Mesenchymal stem cell (in vitro differentiated cells and primary cell): ENCODE results near the gene ADCK2.
"Not testable (repeated sequence)": the region's sequence is repeated elsewhere in the genome, so short reads cannot be mapped to it uniquely, and the experiment has no call there.

ENCODE experiments used
- DNase-seq: peaks from one replicate; pipeline ENCODE4 v3.0.0-alpha.2; 2013
- H2AFZ ChIP-seq: one replicate; pipeline ENCODE4 v1.6.1; 2013; ENCODE audit warnings: low read depth, mild to moderate bottlenecking, control low read depth, inconsistent platforms, low read length, moderate library complexity
- H2AK5ac ChIP-seq: 2 replicates; pipeline ENCODE4 v1.6.1; 2013; ENCODE audit warnings: low read length, moderate library complexity, mild to moderate bottlenecking, inconsistent platforms; ENCODE audit not compliant: severe bottlenecking
- H2BK120ac ChIP-seq: one replicate; pipeline ENCODE4 v1.6.1; 2013; ENCODE audit warnings: low read depth, mild to moderate bottlenecking, inconsistent platforms, low read length, moderate library complexity
- H2BK12ac ChIP-seq, 2 experiments: one replicate each; pipeline ENCODE4 v1.6.1; 2013; ENCODE audit warnings: inconsistent platforms in 2 of 2, low read length in 2 of 2, mild to moderate bottlenecking in 2 of 2, moderate library complexity in 2 of 2, control low read depth in 1 of 2
- H2BK15ac ChIP-seq: one replicate; pipeline ENCODE4 v1.6.1; 2013; ENCODE audit warnings: mild to moderate bottlenecking, low read depth, inconsistent platforms; ENCODE audit not compliant: poor library complexity, severe bottlenecking
- H2BK5ac ChIP-seq: 2 replicates; pipeline ENCODE4 v1.6.1; 2013; ENCODE audit warnings: low read depth, mild to moderate bottlenecking, low read length, control low read depth, inconsistent platforms; ENCODE audit not compliant: poor library complexity, severe bottlenecking
- H3K14ac ChIP-seq, 2 experiments: one replicate each; pipeline ENCODE4 v1.6.1; 2013; ENCODE audit warnings: inconsistent platforms in 2 of 2, low read length in 2 of 2, control low read depth in 1 of 2, mild to moderate bottlenecking in 1 of 2, moderate library complexity in 1 of 2
- H3K18ac ChIP-seq, 2 experiments: one replicate each; pipeline ENCODE4 v1.6.1; 2013; ENCODE audit warnings: inconsistent platforms in 2 of 2, low read length in 2 of 2, control low read depth in 1 of 2, low read depth in 1 of 2, mild to moderate bottlenecking in 1 of 2
- H3K23ac ChIP-seq, 2 experiments: one replicate each; pipeline ENCODE4 v1.6.1; 2013; ENCODE audit warnings: inconsistent platforms in 2 of 2, low read length in 2 of 2, mild to moderate bottlenecking in 2 of 2, moderate library complexity in 2 of 2, control low read depth in 1 of 2
- H3K27ac ChIP-seq: 2 replicates; pipeline ENCODE4 v1.5.1; 2013; ENCODE audit warnings: mild to moderate bottlenecking, moderate library complexity, low read length, control low read depth, inconsistent platforms; ENCODE audit not compliant: poor library complexity, severe bottlenecking
- H3K27me3 ChIP-seq, 2 experiments: 2 replicates each; pipeline versions ENCODE4 v1.6.1 to v1.7.0; 2013; ENCODE audit warnings: low read length in 2 of 2, mild to moderate bottlenecking in 2 of 2, moderate library complexity in 2 of 2, control low read depth in 1 of 2, inconsistent platforms in 1 of 2; ENCODE audit not compliant: control insufficient read depth in 1 of 2, insufficient read depth in 1 of 2
- H3K36me3 ChIP-seq, 2 experiments: 2 replicates each; pipeline versions ENCODE4 v1.6.1 to v1.7.0; 2013; ENCODE audit warnings: low read length in 2 of 2, control low read depth in 1 of 2, inconsistent platforms in 1 of 2, low read depth in 1 of 2, mild to moderate bottlenecking in 1 of 2; ENCODE audit not compliant: insufficient read depth in 2 of 2, control insufficient read depth in 1 of 2
- H3K4ac ChIP-seq, 2 experiments: one replicate each; pipeline ENCODE4 v1.6.1; 2013; ENCODE audit warnings: inconsistent platforms in 2 of 2, low read length in 2 of 2, mild to moderate bottlenecking in 2 of 2, moderate library complexity in 2 of 2, control low read depth in 1 of 2, low read depth in 1 of 2
- H3K4me1 ChIP-seq: 2 replicates; pipeline ENCODE4 v1.6.1; 2013; ENCODE audit warnings: low read depth, low read length, control low read depth; ENCODE audit not compliant: control insufficient read depth, insufficient read depth
- H3K4me2 ChIP-seq: 2 replicates; pipeline ENCODE4 v1.6.1; 2013; ENCODE audit warnings: low read length, mild to moderate bottlenecking, inconsistent platforms; ENCODE audit not compliant: poor library complexity, severe bottlenecking
- H3K4me3 ChIP-seq, 2 experiments: 2 replicates each; pipeline versions ENCODE4 v1.5.1 to v1.7.0; 2013; ENCODE audit warnings: low read length in 2 of 2, mild to moderate bottlenecking in 2 of 2, control low read depth in 1 of 2, low read depth in 1 of 2; ENCODE audit not compliant: insufficient read depth in 1 of 2
- H3K79me1 ChIP-seq: replicated peaks from 2 replicates; pipeline ENCODE4 v1.6.1; 2013; ENCODE audit warnings: mild to moderate bottlenecking, control low read depth, low read length, inconsistent platforms; ENCODE audit not compliant: poor library complexity, severe bottlenecking
- H3K9ac ChIP-seq: 2 replicates; pipeline ENCODE4 v1.7.0; 2013; ENCODE audit warnings: mild to moderate bottlenecking, low read length, moderate library complexity
- H3K9me3 ChIP-seq: 2 replicates; pipeline ENCODE4 v1.7.0; 2013; ENCODE audit warnings: mild to moderate bottlenecking, low read length; ENCODE audit not compliant: control insufficient read depth
- H4K8ac ChIP-seq: one replicate; pipeline ENCODE4 v1.6.1; 2013; ENCODE audit warnings: inconsistent platforms, mild to moderate bottlenecking, low read length, moderate library complexity
- H4K91ac ChIP-seq: one replicate; pipeline ENCODE4 v1.6.1; 2013; ENCODE audit warnings: mild to moderate bottlenecking, low read length, inconsistent platforms
- WGBS: methylation state at CpG from one replicate; pipeline ENCODE4 v1.1.7; 2013; ENCODE audit warnings: mixed read lengths; 5-methylcytosine and 5-hydroxymethylcytosine counted together

The ADCK2 gene

DNA sequence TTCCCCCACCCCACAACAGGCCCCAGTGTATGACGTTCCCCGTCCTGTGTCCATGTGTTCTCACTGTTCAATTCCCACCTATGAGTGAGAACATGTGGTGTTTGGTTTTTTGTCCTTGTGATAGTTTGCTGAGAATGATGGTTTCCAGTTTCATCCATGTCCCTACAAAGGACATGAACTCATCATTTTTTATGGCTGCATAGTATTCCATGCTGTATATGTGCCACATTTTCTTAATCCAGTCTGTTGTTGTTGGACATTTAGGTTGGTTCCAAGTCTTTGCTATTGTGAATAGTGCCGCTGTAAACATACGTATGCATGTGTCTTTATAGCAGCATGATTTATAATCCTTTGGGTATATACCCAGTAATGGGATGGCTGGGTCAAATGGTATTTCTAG, 36.0 kb downstream of the ADCK2 start:
- not testable (repeated sequence) for H2BK15ac ChIP-seq, DNase-seq, H4K91ac ChIP-seq, H4K8ac ChIP-seq, H3K9ac ChIP-seq, H3K4me1 ChIP-seq, H3K4ac ChIP-seq, H2AK5ac ChIP-seq, H2BK5ac ChIP-seq, H3K14ac ChIP-seq, H2BK120ac ChIP-seq, H2AFZ ChIP-seq, H3K27me3 ChIP-seq, H3K4me2 ChIP-seq, H3K18ac ChIP-seq, H3K23ac ChIP-seq, H3K79me1 ChIP-seq, H3K9me3 ChIP-seq, H3K4me3 ChIP-seq, H3K27ac ChIP-seq, H2BK12ac ChIP-seq
- H3K36me3 ChIP-seq = peaks cover 13 to 31% of the 10 kb centered on the region in 2 experiments
- no CpG with 5 or more reads among the region's 4 CpGs for WGBS

- not testable (repeated sequence) for H3K4me2 ChIP-seq, H3K18ac ChIP-seq, H3K4ac ChIP-seq, H3K27me3 ChIP-seq, H4K8ac ChIP-seq, H2AK5ac ChIP-seq, H2BK5ac ChIP-seq, DNase-seq, H2BK120ac ChIP-seq, H3K27ac ChIP-seq, H2BK12ac ChIP-seq, H2AFZ ChIP-seq, H3K4me3 ChIP-seq, H3K4me1 ChIP-seq, H4K91ac ChIP-seq, H3K9ac ChIP-seq, H3K14ac ChIP-seq, H3K79me1 ChIP-seq, H3K9me3 ChIP-seq, H2BK15ac ChIP-seq, H3K23ac ChIP-seq
- H3K36me3 ChIP-seq = peaks cover 8 to 11% of the 10 kb centered on the region in 2 experiments
Measured at GRCh38 chr7:140712392-140712791, 39.6 kb downstream of the ADCK2 start.

DNA sequence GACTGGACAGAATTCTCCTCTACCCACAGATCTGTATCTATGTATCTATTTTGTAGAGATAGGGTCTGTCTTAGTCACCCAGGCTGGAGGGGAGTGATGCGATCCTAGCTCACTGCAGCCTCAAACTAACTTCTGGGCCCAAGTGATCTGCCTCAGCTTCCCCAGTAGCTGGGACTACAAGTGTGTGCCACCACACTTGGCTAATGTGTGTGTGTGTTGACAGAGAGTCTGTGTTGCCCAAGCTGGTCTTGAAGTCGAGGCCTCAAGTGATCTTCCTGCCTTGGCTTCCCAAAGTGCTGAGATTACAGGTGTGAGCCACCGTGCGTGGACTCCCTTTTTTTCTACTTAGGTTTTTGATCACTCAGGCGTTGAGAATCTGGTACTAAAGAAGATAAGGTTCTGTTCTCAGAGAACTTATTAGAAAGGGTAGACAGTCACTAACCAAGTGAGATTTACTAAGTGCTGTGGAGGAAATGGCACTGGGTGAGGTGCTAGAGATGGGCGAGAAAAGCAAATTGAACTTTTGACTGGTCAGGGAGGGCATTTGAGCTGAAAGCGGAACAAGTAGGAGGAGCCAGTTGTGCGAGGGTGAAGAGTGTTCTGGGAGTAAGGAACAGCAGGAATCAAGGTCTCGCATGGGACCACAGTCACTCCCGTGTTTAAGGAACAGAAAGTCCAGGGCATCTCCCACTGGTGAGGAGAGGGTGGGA, 41.7 kb downstream of the ADCK2 start:
- Histone ChIP-seq H2AK5ac (no peak overlapping the region), H3K18ac (no peak overlapping the region), H2BK120ac (no peak overlapping the region), H2BK12ac (no peak overlapping the region), H4K91ac (no peak overlapping the region), H3K79me1 (peaks cover 3% of the 10 kb centered on the region), H3K27me3 (no peaks in the 10 kb centered on the region), H3K23ac (no peak overlapping the region), H3K9ac (no peak overlapping the region), H3K4ac (no peak overlapping the region), H2BK15ac (no peak overlapping the region), H3K9me3 (no peaks in the 10 kb centered on the region), H2BK5ac (no peak overlapping the region), H3K14ac (no peak overlapping the region), H3K4me3 (no peak overlapping the region), H3K4me1 (peaks cover 2% of the 10 kb centered on the region), H3K4me2 (no peak overlapping the region), H3K27ac (no peak overlapping the region), H4K8ac (no peak overlapping the region), H3K36me3 (peaks cover 8 to 11% of the 10 kb centered on the region in 2 experiments), H2AFZ (no peak overlapping the region)
- 95% methylated on average over 10 of the region's 10 CpGs for WGBS
- DNase-seq = no peak

DNA sequence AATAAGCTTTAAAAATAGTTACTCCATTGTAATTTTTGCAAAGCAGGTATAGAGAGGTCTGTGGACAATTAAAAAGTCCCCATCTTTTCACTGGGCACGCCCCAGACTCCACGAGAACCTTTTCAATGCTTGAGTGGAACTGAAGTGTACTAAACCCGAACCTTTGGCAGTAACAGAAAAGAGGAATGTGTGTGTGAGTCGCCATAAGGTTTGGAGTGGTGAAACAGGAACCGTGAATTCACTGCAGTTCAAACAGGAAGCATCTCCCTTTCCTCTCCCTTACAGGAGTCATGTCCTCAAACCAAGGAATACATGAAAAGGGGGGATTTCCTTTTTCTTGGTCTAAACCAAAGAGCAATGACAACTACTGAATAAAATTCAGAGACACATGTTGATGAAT, 47.0 kb downstream of the ADCK2 start:
- Histone ChIP-seq H3K9me3 (no peaks in the 10 kb centered on the region), H2AK5ac (no peak overlapping the region), H2BK120ac (no peak overlapping the region), H3K27me3 (no peaks in the 10 kb centered on the region), H2AFZ (no peak overlapping the region), H3K27ac (no peak overlapping the region), H3K4me3 (no peak overlapping the region), H3K9ac (no peak overlapping the region), H3K4me2 (no peak overlapping the region), H3K23ac (no peak overlapping the region), H3K4ac (no peak overlapping the region), H3K18ac (no peak overlapping the region), H3K14ac (no peak overlapping the region), H2BK15ac (no peak overlapping the region), H3K79me1 (peaks cover 10% of the 10 kb centered on the region), H4K8ac (no peak overlapping the region), H3K36me3 (peaks cover 4 to 18% of the 10 kb centered on the region in 2 experiments), H2BK5ac (no peak overlapping the region), H3K4me1 (peaks cover 5% of the 10 kb centered on the region), H4K91ac (no peak overlapping the region), H2BK12ac (no peak overlapping the region)
- WGBS = 82% methylated on average over 3 of the region's 5 CpGs
- no peak for DNase-seq
